ENCODE data around the gene ATP2A2. TPM values are rescaled to one million over a fixed set of nuclear protein-coding genes. Genes with fewer than 3 reads are reported as not detected.
A peak's percentile ranks its signal among the peaks of the same experiment; 100 is the strongest.

Gene ATP2A2
- total and polyA plus RNA-seq, 12 donors, result 20.8 to 312 (median 121) TPM

GRCh38 chr12:110342157-110342556 lies 61.1 kb downstream of the ATP2A2 start:
- peak in 2 of 7 donors; percentile 9 to 44 for DNase-seq
- Histone ChIP-seq H3K9me3 (replicated peaks in 1 of 3) (no peaks in the 10 kb centered on the region), H3K4me1 (replicated peaks in 1 of 2) (no peaks in the 10 kb centered on the region), H3K4me3 (no peak overlapping the region), H3K27me3 (no peaks in the 10 kb centered on the region), H3K27ac (no peak overlapping the region), H3K36me3 (replicated peaks in 1 of 2) (peaks cover 0 to 100% of the 10 kb centered on the region in 2 donors)
- TF ChIP-seq CTCF (IDR thresholded peaks at IDR 0.05), result no peak
- TF ChIP-seq POLR2A (IDR thresholded peaks at IDR 0.05), result no peak
- intact Hi-C loops (cut with DNase I), result no loop called here
- 92 to 96% (median 93%) methylated on average over 15 of the region's 15 CpGs for WGBS, 4 donors

GRCh38 chr12:110343114-110343513 lies 62.1 kb downstream of the ATP2A2 start:
- no peaks in the 10 kb centered on the region for H3K9me3 ChIP-seq (replicated peaks in 1 of 3)
- H3K36me3 ChIP-seq (replicated peaks in 1 of 2), result peaks cover 0 to 100% of the 10 kb centered on the region in 2 donors
- no peaks in the 10 kb centered on the region for H3K4me1 ChIP-seq (replicated peaks in 1 of 2)
- peak in 2 of 7 donors; percentile 5 to 44 for DNase-seq
- WGBS, 4 donors, result 87 to 91% (median 88%) methylated on average over 5 of the region's 5 CpGs
- no peak for TF ChIP-seq POLR2A (IDR thresholded peaks at IDR 0.05)
- TF ChIP-seq CTCF (IDR thresholded peaks at IDR 0.05), result no peak
- no peak overlapping the region for H3K27ac ChIP-seq
- intact Hi-C loops (cut with DNase I), result no loop called here
- H3K27me3 ChIP-seq, result no peaks in the 10 kb centered on the region
- H3K4me3 ChIP-seq, result no peak overlapping the region

- TF ChIP-seq CTCF (IDR thresholded peaks at IDR 0.05) (no peak), POLR2A (IDR thresholded peaks at IDR 0.05) (no peak)
- peak in 4 of 7 donors; percentile 5 to 47 (median 10) for DNase-seq
- H3K4me1 ChIP-seq (replicated peaks in 1 of 2), result peaks cover 0 to under 1% of the 10 kb centered on the region in 2 donors
- no peak overlapping the region for H3K4me3 ChIP-seq
- 83 to 89% (median 84%) methylated on average over 9 of the region's 9 CpGs for WGBS, 4 donors
- H3K9me3 ChIP-seq (replicated peaks in 1 of 3), result no peaks in the 10 kb centered on the region
- intact Hi-C loops (cut with DNase I), result no loop called here
- no peaks in the 10 kb centered on the region for H3K27me3 ChIP-seq
- peaks cover 0 to 100% of the 10 kb centered on the region in 2 donors for H3K36me3 ChIP-seq (replicated peaks in 1 of 2)
- H3K27ac ChIP-seq, result no peak overlapping the region
Observed at GRCh38 chr12:110343736-110344555, 62.9 kb downstream of the ATP2A2 start.

GRCh38 chr12:110344657-110345056 lies 63.6 kb downstream of the ATP2A2 start:
- Histone ChIP-seq H3K9me3 (replicated peaks in 1 of 3) (no peaks in the 10 kb centered on the region), H3K36me3 (replicated peaks in 1 of 2) (peaks cover 0 to 100% of the 10 kb centered on the region in 2 donors), H3K27me3 (no peaks in the 10 kb centered on the region), H3K27ac (peak overlapping the region in 1 of 5 donors; percentile 14), H3K4me1 (replicated peaks in 1 of 2) (peaks cover 0 to 7% of the 10 kb centered on the region in 2 donors), H3K4me3 (no peak overlapping the region)
- intact Hi-C loops (cut with DNase I), result no loop called here
- DNase-seq, result peak in 3 of 7 donors; percentile 19 to 50 (median 20)
- WGBS, 4 donors, result 63 to 74% (median 67%) methylated on average over 5 to 11 of the region's 11 CpGs
- no peak for TF ChIP-seq CTCF (IDR thresholded peaks at IDR 0.05)
- no peak for TF ChIP-seq POLR2A (IDR thresholded peaks at IDR 0.05)
